Keratinocyte (primary cell): Measurements from ENCODE around the gene GCSAM.

Experiments
- EZH2 ChIP-seq: IDR thresholded peaks from one replicate; pipeline ENCODE4 v1.6.1; 2012; ENCODE audit warnings: inconsistent platforms, mild to moderate bottlenecking, low read length, moderate library complexity
- TF ChIP-seq, protein P1 (sequence below), 3 experiments: IDR thresholded peaks in 1 of 3; conservative IDR thresholded peaks in 1 of 3; optimal IDR thresholded peaks in 1 of 3; 2 replicates in 2 of 3; 3 replicates in 1 of 3; pipeline versions ENCODE3 to v1.5.1; 2011; ENCODE audit warnings: low read length in 3 of 3, mild to moderate bottlenecking in 3 of 3, moderate library complexity in 2 of 3, control low read depth in 1 of 3, inconsistent platforms in 1 of 3; ENCODE audit not compliant: insufficient read depth in 2 of 3; ENCODE audit errors: extremely low read depth in 1 of 3

DNA sequence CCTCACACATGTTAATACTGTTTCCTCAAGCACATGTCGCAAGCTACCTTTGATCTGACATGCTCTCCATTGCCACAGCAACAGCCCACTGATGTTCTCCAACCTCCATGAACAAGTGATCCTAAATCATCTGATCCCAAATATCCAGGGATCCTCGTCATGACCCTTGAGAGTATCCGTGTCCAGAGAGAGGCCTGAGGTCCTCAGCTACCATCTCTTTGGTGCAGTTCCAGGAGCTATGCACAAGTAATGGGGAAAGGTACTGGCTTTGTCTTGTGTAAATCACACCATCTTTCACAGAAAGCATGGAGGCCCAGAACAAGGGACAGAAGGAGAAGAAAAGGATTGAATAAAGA is 2.4 kb downstream of the GCSAM start:
- TF ChIP-seq, protein P1, sequence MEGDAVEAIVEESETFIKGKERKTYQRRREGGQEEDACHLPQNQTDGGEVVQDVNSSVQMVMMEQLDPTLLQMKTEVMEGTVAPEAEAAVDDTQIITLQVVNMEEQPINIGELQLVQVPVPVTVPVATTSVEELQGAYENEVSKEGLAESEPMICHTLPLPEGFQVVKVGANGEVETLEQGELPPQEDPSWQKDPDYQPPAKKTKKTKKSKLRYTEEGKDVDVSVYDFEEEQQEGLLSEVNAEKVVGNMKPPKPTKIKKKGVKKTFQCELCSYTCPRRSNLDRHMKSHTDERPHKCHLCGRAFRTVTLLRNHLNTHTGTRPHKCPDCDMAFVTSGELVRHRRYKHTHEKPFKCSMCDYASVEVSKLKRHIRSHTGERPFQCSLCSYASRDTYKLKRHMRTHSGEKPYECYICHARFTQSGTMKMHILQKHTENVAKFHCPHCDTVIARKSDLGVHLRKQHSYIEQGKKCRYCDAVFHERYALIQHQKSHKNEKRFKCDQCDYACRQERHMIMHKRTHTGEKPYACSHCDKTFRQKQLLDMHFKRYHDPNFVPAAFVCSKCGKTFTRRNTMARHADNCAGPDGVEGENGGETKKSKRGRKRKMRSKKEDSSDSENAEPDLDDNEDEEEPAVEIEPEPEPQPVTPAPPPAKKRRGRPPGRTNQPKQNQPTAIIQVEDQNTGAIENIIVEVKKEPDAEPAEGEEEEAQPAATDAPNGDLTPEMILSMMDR (optimal IDR thresholded peaks at IDR 0.05 in 1 of 3, IDR thresholded peaks at IDR 0.05 in 1 of 3, conservative IDR thresholded peaks at IDR 0.05 in 1 of 3; ENCODE audit: extremely low read depth in 1 of 3, insufficient read depth in 2 of 3, low read length in 3 of 3), result no peak
- no peak for TF ChIP-seq EZH2
